Thoracic aorta endothelial cell (primary cell): ENCODE measurements around the gene ZNF718. TPM values are rescaled to one million over a fixed set of nuclear protein-coding genes. Genes with fewer than 3 reads are reported as not detected.

Experiments
- total RNA-seq: library from RNA; depleted of rRNA; stranded (reverse); fragments of >200 nt; gene quantifications from 2 replicates; pipeline ENCODE4 v1.2.3, GENCODE V29; 2012

Gene ZNF718
- 7.4 and 12.6 TPM in 2 replicates for total RNA-seq

DNA sequence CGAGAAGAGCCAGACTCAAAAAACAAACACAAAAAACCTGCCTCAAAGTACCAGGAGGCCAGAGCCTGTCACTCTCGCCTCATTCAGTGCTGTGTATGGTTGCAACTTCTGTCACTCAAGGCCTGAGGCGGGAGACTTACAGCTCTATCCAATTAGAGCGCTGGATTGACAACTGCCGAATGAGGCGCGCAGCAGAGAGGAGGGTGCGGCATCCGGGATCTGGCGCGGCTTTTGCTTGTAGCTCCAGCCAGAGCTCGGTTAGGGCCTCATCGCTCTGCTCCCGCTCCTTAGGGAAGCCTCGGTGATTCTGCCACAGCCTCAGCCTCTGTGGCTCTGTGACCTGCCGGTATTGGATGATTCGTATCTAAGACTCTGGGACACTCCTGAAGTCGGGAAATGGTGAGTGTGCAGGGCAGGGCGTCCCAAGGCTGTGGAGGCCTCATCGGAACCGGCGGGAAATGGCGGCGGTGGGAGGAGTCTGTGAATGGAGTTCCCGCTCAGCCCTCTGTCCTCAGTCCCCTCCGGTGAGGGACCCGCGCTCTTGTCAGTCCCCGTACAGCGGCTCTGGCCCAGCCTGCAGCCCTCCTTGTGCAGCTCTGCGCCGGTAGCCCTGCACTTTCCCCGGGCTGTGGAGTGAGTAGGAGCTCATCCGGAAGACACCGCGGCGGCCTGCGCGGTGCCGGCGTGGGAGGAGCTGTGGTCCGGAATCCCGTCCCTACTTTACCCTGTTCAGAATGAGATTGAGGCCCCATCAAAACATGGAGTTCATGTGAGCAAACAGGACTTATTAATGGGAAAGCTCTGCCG is at the start of gene ZNF718:
TSS of gene ZNF718 (plus strand) at position 227 of the 807 bp plus-strand sequence. CDS start at position 397, 170 bp downstream.

Other genes with a start within 250 kb of the ZNF718 start
- gene ZNF595, start 71.2 kb upstream of the ZNF718 start, total RNA-seq: 19.9 and 20.1 TPM in 2 replicates
- 1.6 and 3.2 TPM in 2 replicates for gene ZNF732, start 181.0 kb downstream of the ZNF718 start, total RNA-seq
- gene ZNF141, start 213.3 kb downstream of the ZNF718 start, total RNA-seq: 19.9 and 20.2 TPM in 2 replicates